ENCODE data around the gene AP1M2.

Gene AP1M2

GRCh38 chr19:10565567-10566407 is 21.3 kb downstream of the AP1M2 start, which contains the start of gene KRI1:
TSS of gene KRI1 (minus strand) at chr19:10566010. CDS start at chr19:10565999, 11 bp downstream.
- peaks cover 52% of the 10 kb centered on the region for H3K36me3 ChIP-seq
- peak; percentile 99 for DNase-seq
- TF ChIP-seq, protein P1, sequence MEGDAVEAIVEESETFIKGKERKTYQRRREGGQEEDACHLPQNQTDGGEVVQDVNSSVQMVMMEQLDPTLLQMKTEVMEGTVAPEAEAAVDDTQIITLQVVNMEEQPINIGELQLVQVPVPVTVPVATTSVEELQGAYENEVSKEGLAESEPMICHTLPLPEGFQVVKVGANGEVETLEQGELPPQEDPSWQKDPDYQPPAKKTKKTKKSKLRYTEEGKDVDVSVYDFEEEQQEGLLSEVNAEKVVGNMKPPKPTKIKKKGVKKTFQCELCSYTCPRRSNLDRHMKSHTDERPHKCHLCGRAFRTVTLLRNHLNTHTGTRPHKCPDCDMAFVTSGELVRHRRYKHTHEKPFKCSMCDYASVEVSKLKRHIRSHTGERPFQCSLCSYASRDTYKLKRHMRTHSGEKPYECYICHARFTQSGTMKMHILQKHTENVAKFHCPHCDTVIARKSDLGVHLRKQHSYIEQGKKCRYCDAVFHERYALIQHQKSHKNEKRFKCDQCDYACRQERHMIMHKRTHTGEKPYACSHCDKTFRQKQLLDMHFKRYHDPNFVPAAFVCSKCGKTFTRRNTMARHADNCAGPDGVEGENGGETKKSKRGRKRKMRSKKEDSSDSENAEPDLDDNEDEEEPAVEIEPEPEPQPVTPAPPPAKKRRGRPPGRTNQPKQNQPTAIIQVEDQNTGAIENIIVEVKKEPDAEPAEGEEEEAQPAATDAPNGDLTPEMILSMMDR (IDR thresholded peaks at IDR 0.05; ENCODE audit: low read depth, low read length): peak; percentile 43
- no peaks in the 10 kb centered on the region for H3K27me3 ChIP-seq (ENCODE audit: insufficient read depth, low read depth, severe bottlenecking)
- H3K4me3 ChIP-seq (ENCODE audit: low read depth, low read length): peak within 1 kb of the TSS; percentile 92
- H3K9me3 ChIP-seq (ENCODE audit: severe bottlenecking): no peaks in the 10 kb centered on the region
- peak within 1 kb of the TSS; percentile 98 for H3K27ac ChIP-seq

DNA sequence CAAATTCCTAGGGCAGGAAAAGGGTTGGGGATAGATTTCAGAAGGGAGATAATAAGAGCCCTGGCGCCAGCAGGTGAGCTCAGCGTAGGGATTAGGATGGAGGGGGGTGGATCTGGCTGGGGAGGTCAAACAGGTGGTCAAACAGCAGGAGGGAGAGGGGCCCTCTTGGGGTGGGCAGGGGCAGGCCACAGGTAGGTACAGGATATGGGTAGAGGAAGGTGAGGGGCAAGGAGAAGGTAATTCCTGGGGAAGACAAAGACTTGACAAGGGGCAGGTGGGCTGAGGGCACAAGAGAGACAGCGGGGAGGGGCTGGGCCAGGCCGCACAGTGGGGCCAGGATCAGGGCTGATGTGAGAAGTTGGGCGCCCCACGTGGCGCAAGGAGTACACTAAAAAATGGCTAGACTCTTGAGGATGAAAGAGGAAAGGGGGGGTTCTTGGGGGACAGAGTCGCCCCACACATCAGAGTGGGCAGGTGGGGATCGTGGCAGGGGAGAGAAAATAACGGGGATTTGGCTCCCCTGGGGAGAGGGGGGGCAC is 22.0 kb downstream of the AP1M2 start:
- Histone ChIP-seq H3K4me3 (ENCODE audit: low read depth, low read length) (peak overlapping the region; percentile 92), H3K27me3 (ENCODE audit: insufficient read depth, low read depth, severe bottlenecking) (no peaks in the 10 kb centered on the region), H3K36me3 (peaks cover 59% of the 10 kb centered on the region), H3K9me3 (ENCODE audit: severe bottlenecking) (no peaks in the 10 kb centered on the region), H3K27ac (peak overlapping the region; percentile 98)
- DNase-seq: peak; percentile 89
- TF ChIP-seq, protein P1 (IDR thresholded peaks at IDR 0.05; ENCODE audit: low read depth, low read length): peak; percentile 39

- Histone ChIP-seq H3K27ac (peak overlapping the region; percentile 98; the same call in 1 of the 2 replicates), H3K9me3 (ENCODE audit: severe bottlenecking) (no peaks in the 10 kb centered on the region), H3K27me3 (ENCODE audit: insufficient read depth, low read depth, severe bottlenecking) (no peaks in the 10 kb centered on the region), H3K4me3 (ENCODE audit: low read depth, low read length) (no peak overlapping the region), H3K36me3 (peaks cover 84% of the 10 kb centered on the region)
- no peak for DNase-seq
- TF ChIP-seq, protein P1 (IDR thresholded peaks at IDR 0.05; ENCODE audit: low read depth, low read length): no peak
Observed at GRCh38 chr19:10562609-10563008, 24.5 kb downstream of the AP1M2 start.

GRCh38 chr19:10560154-10560553 is 27.0 kb downstream of the AP1M2 start:
- peaks cover 96% of the 10 kb centered on the region for H3K36me3 ChIP-seq
- no peaks in the 10 kb centered on the region for H3K27me3 ChIP-seq (ENCODE audit: insufficient read depth, low read depth, severe bottlenecking)
- H3K4me3 ChIP-seq (ENCODE audit: low read depth, low read length): no peak overlapping the region
- H3K9me3 ChIP-seq (ENCODE audit: severe bottlenecking): no peaks in the 10 kb centered on the region
- TF ChIP-seq, protein P1 (IDR thresholded peaks at IDR 0.05; ENCODE audit: low read depth, low read length): no peak
- DNase-seq: no peak
- H3K27ac ChIP-seq: no peak overlapping the region

DNA sequence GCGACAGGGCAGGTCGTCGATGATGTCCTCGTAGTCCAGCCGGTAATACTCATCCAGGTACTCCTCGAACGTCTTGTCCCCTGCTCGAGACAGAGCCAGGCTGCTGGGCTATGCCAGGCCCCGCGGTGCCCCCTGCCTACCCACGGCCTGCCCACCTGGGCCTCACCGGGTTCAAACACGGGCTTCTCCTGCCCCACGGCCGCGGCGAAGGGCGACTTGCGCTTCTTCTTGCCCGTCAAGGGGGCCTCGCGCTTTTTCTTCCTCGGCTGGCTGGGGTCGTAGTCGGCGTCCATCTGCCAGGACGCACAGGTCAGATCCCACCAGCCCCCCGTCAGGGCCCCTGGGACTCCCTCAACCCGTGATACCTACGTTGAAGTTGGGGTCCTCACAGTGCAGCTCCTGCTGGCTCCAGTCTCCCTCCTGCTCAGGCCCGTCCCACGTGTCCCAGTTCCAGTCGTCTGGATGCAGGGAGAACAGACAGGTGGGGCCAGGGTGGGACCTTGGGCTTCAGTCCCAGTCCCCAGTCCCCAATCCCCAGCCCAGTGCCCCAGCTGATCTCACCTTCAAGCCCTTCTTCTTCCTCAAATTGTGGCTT is 29.4 kb downstream of the AP1M2 start:
- Histone ChIP-seq H3K36me3 (peaks cover 100% of the 10 kb centered on the region), H3K27ac (no peak overlapping the region), H3K27me3 (ENCODE audit: insufficient read depth, low read depth, severe bottlenecking) (no peaks in the 10 kb centered on the region), H3K9me3 (ENCODE audit: severe bottlenecking) (no peaks in the 10 kb centered on the region), H3K4me3 (ENCODE audit: low read depth, low read length) (no peak overlapping the region)
- no peak for DNase-seq
- TF ChIP-seq, protein P1 (IDR thresholded peaks at IDR 0.05; ENCODE audit: low read depth, low read length): no peak

Measured in WERI-Rb-1 (cell line).